HCT116 (cell line): Measurements from ENCODE around the gene OAS2. TPM values are rescaled to one million over a fixed set of nuclear protein-coding genes. Genes with fewer than 3 reads are reported as not detected.

Experiments
- ATAC-seq: fragments of 200-7000 bp; cut with Tn5 transposase; 2 replicates; pipeline ENCODE4 v1.9.1; 2020; ENCODE audit warnings: mild to moderate bottlenecking, moderate library complexity
- BruUV-seq: library from RNA; stranded (reverse); fragments of 400-500 nt; replicated peaks from 2 replicates; lab custom pipeline; 2021; lab: Mats Ljungman, UMichigan
- CTCF ChIA-PET: fragments of 300-600 bp; sonication (Branson Sonifier 250); formaldehyde crosslinking; loops from one replicate; lab custom pipeline; 2021; ENCODE audit warnings: antibody characterized with exemption; lab: Charles Lee
- POLR2A ChIA-PET: fragments of 300-600, 350-600 bp; sonication (Branson Sonifier 250); formaldehyde crosslinking; loops from one replicate; lab custom pipeline; 2021; ENCODE audit warnings: antibody characterized with exemption; lab: Charles Lee
- RAD21 ChIA-PET, 2 experiments: fragments of 300-600 bp; sonication (Branson Sonifier 250); formaldehyde crosslinking; loops; one replicate each; lab custom pipeline; 2023; ENCODE audit warnings: low total read pairs in 2 of 2; ENCODE audit not compliant: uncharacterized antibody in 2 of 2, unreplicated experiment in 2 of 2, low non-redundant PET in 1 of 2; lab: Charles Lee
- DNase-seq: peaks from one replicate; pipeline ENCODE4 v3.0.0-alpha.2; 2010; ENCODE audit warnings: low read depth, low spot score
- H2AFZ ChIP-seq: fragments of 200-600 bp; shearing (Covaris generic), sonication (generic); 2 replicates; pipeline ENCODE4 v1.6.1; 2017; ENCODE audit warnings: low read depth, mixed run types, mixed read lengths, antibody characterized with exemption, low read length; ENCODE audit not compliant: poor library complexity, severe bottlenecking
- H3K27ac ChIP-seq: 2 replicates; pipeline ENCODE4 v1.5.1; 2012; ENCODE audit warnings: low read depth, low read length
- H3K27me3 ChIP-seq: fragments of 200-600 bp; sonication (generic); 2 replicates; pipeline ENCODE4 v1.6.1; 2016; ENCODE audit warnings: mixed run types, low read length, mixed read lengths; ENCODE audit not compliant: insufficient read depth
- H3K36me3 ChIP-seq, 2 experiments: fragments of 200-500 bp in 1 of 2; fragments of 200-600 bp in 1 of 2; sonication (Bioruptor generic) in 1 of 2; sonication (generic) in 1 of 2; 2 replicates each; pipeline versions ENCODE4 v1.5.1 to v1.6.1; 2014 to 2016; ENCODE audit warnings: low read length in 2 of 2, inconsistent platforms in 1 of 2, mixed read lengths in 1 of 2, mixed run types in 1 of 2; ENCODE audit not compliant: insufficient read depth in 2 of 2, control insufficient read depth in 1 of 2
- H3K4me1 ChIP-seq, 2 experiments: fragments of 200-600 bp in 1 of 2; sonication (generic) in 1 of 2; 2 replicates each; pipeline versions ENCODE4 v1.5.1 to v1.6.1; 2012 to 2017; ENCODE audit warnings: low read length in 2 of 2, inconsistent platforms in 1 of 2, mild to moderate bottlenecking in 1 of 2, mixed read lengths in 1 of 2, mixed run types in 1 of 2, moderate library complexity in 1 of 2; ENCODE audit not compliant: insufficient read depth in 2 of 2, control insufficient read depth in 1 of 2
- H3K4me2 ChIP-seq: fragments of 200-600 bp; sonication (generic); 2 replicates; pipeline ENCODE4 v1.6.1; 2017; ENCODE audit warnings: mixed run types, low read length, mixed read lengths
- H3K4me3 ChIP-seq, 2 experiments: fragments of 200-600 bp in 1 of 2; sonication (generic) in 1 of 2; replicated peaks in 1 of 2; 2 replicates each; pipeline ENCODE4 v1.5.1; 2011 to 2016; ENCODE audit warnings: low read length in 2 of 2, control low read depth in 1 of 2, low read depth in 1 of 2, mild to moderate bottlenecking in 1 of 2, mixed read lengths in 1 of 2, mixed run types in 1 of 2
- H3K79me2 ChIP-seq: fragments of 200-600 bp; sonication (generic); 2 replicates; pipeline ENCODE4 v1.6.1; 2017; ENCODE audit warnings: mild to moderate bottlenecking, mixed run types, low read length, moderate library complexity, mixed read lengths; ENCODE audit not compliant: insufficient read depth
- H3K9ac ChIP-seq: fragments of 200-600 bp; sonication (generic); 2 replicates; pipeline ENCODE4 v1.6.1; 2016; ENCODE audit warnings: low read length, mixed read lengths
- H3K9me2 ChIP-seq: fragments of 200-600 bp; sonication (generic), shearing (Covaris generic); 2 replicates; pipeline ENCODE4 v1.6.1; 2017; ENCODE audit warnings: mixed run types, mild to moderate bottlenecking, moderate library complexity; ENCODE audit not compliant: insufficient read depth
- H3K9me3 ChIP-seq, 2 experiments: fragments of 200-500 bp in 1 of 2; fragments of 200-600 bp in 1 of 2; sonication (Bioruptor generic) in 1 of 2; sonication (generic) in 1 of 2; 2 replicates each; pipeline ENCODE4 v1.6.1; 2014 to 2017; ENCODE audit warnings: low read length in 2 of 2, mixed read lengths in 2 of 2, inconsistent platforms in 1 of 2, low read depth in 1 of 2, mild to moderate bottlenecking in 1 of 2, mixed run types in 1 of 2, moderate library complexity in 1 of 2; ENCODE audit not compliant: control insufficient read depth in 1 of 2, insufficient read depth in 1 of 2
- H4K20me1 ChIP-seq: fragments of 200-600 bp; sonication (generic), shearing (Covaris generic); 2 replicates; pipeline ENCODE4 v1.6.1; 2017; ENCODE audit warnings: mixed run types, mild to moderate bottlenecking, moderate library complexity; ENCODE audit not compliant: insufficient read depth
- ATF3 ChIP-seq: IDR thresholded peaks from 2 replicates; pipeline ENCODE4 v1.6.1; 2012
- CEBPB ChIP-seq: IDR thresholded peaks from 2 replicates; pipeline ENCODE4 v1.6.1; 2012; ENCODE audit warnings: low read depth
- FOSL1 ChIP-seq: IDR thresholded peaks from 2 replicates; pipeline ENCODE4 v1.6.1; 2012; ENCODE audit warnings: low read depth
- RAD21 ChIP-seq: IDR thresholded peaks from 2 replicates; pipeline ENCODE4 v1.6.1; 2012; ENCODE audit warnings: low read depth, mild to moderate bottlenecking
- REST ChIP-seq: IDR thresholded peaks from 2 replicates; pipeline ENCODE4 v1.6.1; 2012; ENCODE audit warnings: low read depth
- SIN3A ChIP-seq: IDR thresholded peaks from 2 replicates; pipeline ENCODE4 v1.6.1; 2012; ENCODE audit warnings: low read depth
- intact Hi-C: fragments of 100-400 bp; cut with micrococcal nuclease; formaldehyde crosslinking; loops from 2 replicates; pipeline ENCODE4 v1.10.0; 2022
- total RNA-seq: library from RNA; stranded (reverse); gene quantifications from one replicate; pipeline ENCODE4 v1.2.1, GENCODE V29; 2021; ENCODE audit not compliant: unreplicated experiment
- TF ChIP-seq, protein P1 (sequence below): IDR thresholded peaks from 2 replicates; pipeline ENCODE4 v1.6.1; 2011; ENCODE audit warnings: mild to moderate bottlenecking, low read length, moderate library complexity; ENCODE audit not compliant: insufficient replicate concordance; ENCODE audit errors: extremely low read depth

Gene OAS2
- total RNA-seq, 1 experiment from 2014 or later, result 0.30 TPM

GRCh38 chr12:112929715-112930114, 48.6 kb upstream of the OAS2 start (continued):
- TF ChIP-seq, protein P1, sequence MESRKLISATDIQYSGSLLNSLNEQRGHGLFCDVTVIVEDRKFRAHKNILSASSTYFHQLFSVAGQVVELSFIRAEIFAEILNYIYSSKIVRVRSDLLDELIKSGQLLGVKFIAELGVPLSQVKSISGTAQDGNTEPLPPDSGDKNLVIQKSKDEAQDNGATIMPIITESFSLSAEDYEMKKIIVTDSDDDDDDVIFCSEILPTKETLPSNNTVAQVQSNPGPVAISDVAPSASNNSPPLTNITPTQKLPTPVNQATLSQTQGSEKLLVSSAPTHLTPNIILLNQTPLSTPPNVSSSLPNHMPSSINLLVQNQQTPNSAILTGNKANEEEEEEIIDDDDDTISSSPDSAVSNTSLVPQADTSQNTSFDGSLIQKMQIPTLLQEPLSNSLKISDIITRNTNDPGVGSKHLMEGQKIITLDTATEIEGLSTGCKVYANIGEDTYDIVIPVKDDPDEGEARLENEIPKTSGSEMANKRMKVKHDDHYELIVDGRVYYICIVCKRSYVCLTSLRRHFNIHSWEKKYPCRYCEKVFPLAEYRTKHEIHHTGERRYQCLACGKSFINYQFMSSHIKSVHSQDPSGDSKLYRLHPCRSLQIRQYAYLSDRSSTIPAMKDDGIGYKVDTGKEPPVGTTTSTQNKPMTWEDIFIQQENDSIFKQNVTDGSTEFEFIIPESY, result no peak
- TF ChIP-seq CEBPB, result no peak
- no peak for TF ChIP-seq ATF3
- TF ChIP-seq, all 23 proteins: peak for 0

GRCh38 chr12:112930350-112930749, 48.0 kb upstream of the OAS2 start:
- no peaks in the 10 kb centered on the region for H3K9me2 ChIP-seq
- no peak overlapping the region for H3K4me2 ChIP-seq
- H3K79me2 ChIP-seq, result no peaks in the 10 kb centered on the region
- no TSS peak for BruUV-seq
- H3K9me3 ChIP-seq, result peaks cover 0 to 4% of the 10 kb centered on the region in 2 experiments; a peak in 1 of 4 replicates
- no peaks in the 10 kb centered on the region for H4K20me1 ChIP-seq
- ChIA-PET CTCF (interaction anchor here (1.7 kb wide), 1 partner anchor 30 kb away, joined by 3 read pairs; no protein-coding TSS in a partner anchor), POLR2A (no interaction called here), RAD21 (no interaction called here)
- no peak for ATAC-seq
- no peak overlapping the region for H3K9ac ChIP-seq
- TF ChIP-seq SIN3A (no peak), RAD21 (no peak), REST (no peak), ATF3 (no peak), FOSL1 (no peak)
- H3K4me1 ChIP-seq, result no peaks in the 10 kb centered on the region
- intact Hi-C loops, result no loop called here
- no peak overlapping the region for H2AFZ ChIP-seq
- no peaks in the 10 kb centered on the region for H3K27me3 ChIP-seq
- no peak overlapping the region for H3K27ac ChIP-seq
- no peak overlapping the region for H3K4me3 ChIP-seq
- H3K36me3 ChIP-seq, result no peaks in the 10 kb centered on the region
- DNase-seq, result no peak
